Measurements from ENCODE around the gene DNAJC15.

DNA sequence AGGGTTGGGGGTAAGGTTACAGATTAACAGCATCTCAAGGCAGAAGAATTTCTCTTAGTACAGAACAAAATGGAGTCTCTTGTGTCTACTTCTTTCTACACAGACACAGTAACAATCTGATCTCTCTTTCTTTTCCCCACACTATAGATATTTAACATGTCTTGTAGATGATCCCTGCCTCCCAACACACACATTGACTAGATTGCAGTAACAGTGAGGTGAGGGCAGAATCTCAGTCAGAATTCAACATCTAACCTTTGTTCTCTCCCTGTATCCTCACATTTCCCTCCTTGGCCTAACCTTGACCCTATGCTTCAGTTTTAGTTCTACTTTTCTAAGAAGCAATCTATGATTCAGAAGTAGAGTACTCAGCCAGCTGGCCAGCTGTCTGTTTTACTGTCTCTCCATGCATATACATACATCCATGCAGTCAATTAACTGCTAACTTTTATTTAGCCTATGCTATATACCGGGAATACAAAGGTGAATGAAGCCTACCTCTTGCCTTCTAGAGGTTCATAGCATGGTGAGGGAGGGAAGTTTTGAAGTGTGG lies 18.1 kb downstream of the DNAJC15 start:
- TF ChIP-seq EZH2 (IDR thresholded peaks at IDR 0.05; ENCODE audit: insufficient read depth, poor library complexity, severe bottlenecking) = no peak
- TF ChIP-seq EZH2phosphoT487 (IDR thresholded peaks at IDR 0.05; ENCODE audit: insufficient read depth, low read depth) = no peak

All from GM23248 (cell line).